Measurements from ENCODE around the gene MS4A10.
A peak's percentile ranks its signal among the peaks of the same experiment; 100 is the strongest.

The MS4A10 gene

GRCh38 chr11:60765355-60765754 is 19.8 kb upstream of the MS4A10 start:
- DNase-seq (ENCODE audit: low spot score) = no peak

DNA sequence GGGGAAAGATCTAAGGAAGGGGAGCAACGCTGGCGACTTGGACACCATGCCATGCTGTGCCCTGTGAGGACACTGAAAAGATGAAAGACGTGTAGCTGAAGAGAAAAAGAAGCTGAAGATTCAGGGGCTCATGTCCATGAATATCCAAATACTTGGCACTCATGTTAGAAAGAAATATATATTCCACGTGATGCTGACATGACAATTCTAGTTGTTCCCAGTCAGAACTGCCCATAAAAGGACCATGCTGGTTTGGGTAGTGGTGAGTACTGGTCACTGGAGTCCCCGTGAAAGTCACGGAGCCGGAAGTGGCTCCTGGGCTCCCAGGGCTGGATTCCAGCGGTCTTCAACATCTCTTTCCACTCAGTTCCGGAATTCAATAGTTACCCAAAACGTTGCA is 18.6 kb upstream of the MS4A10 start:
- no peak for DNase-seq (ENCODE audit: low spot score)

- no peak for DNase-seq (ENCODE audit: low spot score)
Observed at GRCh38 chr11:60767388-60767811, 17.7 kb upstream of the MS4A10 start.

GRCh38 chr11:60768202-60768601 is 16.9 kb upstream of the MS4A10 start:
- no peak for DNase-seq (ENCODE audit: low spot score)

- no peak for DNase-seq (ENCODE audit: low spot score)
Observed at GRCh38 chr11:60769273-60769672, 15.9 kb upstream of the MS4A10 start.

- DNase-seq (ENCODE audit: low spot score) = no peak
Observed at GRCh38 chr11:60769811-60770210, 15.3 kb upstream of the MS4A10 start.

DNA sequence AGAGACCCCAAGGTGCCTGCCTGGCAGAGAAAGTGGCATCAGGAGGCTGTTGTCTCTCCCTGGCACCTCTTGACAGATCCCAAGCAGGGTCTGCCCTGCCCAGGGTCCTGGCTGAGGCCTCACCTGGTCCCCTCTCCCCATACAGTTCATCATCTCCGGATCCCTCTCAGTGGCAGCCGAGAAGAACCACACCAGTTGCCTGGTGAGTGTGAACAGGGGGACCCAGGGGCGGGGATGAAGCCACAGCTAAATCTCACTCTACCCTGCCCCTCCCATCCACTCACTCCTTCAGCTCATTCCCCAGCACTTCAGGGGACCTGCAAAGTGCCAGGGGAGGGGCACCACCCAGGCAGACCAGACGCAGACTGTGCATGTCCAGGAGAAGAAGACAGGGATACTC is 14.0 kb upstream of the MS4A10 start:
- DNase-seq (ENCODE audit: low spot score) = no peak

GRCh38 chr11:60771879-60772525 is 13.1 kb upstream of the MS4A10 start:
- DNase-seq (ENCODE audit: low spot score) = no peak

DNA sequence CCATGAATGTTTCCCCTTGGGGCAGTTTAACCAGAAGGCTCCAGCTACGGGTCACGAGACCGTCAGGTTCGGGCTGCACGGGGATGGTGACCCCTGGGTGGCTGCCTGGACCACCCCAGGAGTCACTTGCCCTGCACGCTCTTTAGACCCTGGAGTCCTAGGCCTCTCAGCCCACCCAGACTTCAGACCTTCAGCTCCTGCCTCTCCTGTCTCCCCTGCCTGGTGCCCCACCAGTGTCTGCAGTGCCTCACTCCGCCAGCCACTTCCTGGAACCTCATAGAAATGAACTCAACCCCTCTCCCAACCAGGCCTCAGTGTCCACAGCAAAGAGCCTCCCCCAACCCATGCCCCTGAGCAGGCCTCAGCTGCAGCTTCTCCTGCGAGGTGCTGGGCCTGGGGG is 12.5 kb upstream of the MS4A10 start:
- DNase-seq (ENCODE audit: low spot score) = no peak

DNA sequence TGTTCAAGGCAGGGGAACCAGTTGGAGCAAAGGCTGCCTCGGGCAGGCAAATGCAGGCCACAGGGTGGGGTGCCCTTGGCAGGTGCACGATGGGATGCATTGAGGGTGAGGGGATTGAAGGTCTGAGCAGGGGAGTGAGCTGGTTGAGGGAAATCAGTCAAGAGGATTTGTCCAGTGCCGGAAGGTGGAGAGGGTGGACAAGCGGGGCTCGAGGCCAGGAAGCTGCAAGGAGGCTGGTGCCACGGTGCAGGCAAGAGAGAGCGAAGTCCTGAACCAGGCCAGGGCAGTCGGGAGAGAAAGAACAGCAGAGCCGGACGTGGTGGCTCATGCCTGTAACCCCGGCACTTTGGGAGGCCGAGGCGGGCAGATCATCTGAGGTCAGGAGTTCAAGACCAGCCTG is 10.4 kb upstream of the MS4A10 start:
- no peak for DNase-seq (ENCODE audit: low spot score)

- DNase-seq (ENCODE audit: low spot score) = peak; percentile 87
Observed at GRCh38 chr11:60775420-60775961, 9.6 kb upstream of the MS4A10 start.

DNA sequence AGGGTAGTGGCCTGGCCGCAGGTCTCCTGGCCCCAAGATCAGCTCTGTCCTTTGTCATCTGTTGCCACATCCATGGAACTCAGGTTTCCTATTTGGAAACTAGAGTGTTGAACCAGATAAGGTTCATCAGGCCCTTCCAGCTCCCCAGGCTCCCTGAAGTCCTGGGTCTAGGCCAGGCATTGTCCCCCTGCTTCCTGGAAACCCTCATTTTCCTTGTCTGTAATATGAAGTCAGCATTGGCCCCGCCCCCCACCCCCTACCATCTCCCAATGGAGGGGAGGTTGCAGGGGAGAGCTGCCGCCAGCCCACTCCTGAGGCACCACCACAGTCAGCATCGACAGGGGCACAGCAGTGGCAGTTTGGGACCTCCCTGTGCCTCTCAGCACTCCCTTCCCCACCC is 9.0 kb upstream of the MS4A10 start:
- DNase-seq (ENCODE audit: low spot score) = no peak

GRCh38 chr11:60777106-60777505 is 8.0 kb upstream of the MS4A10 start:
- DNase-seq (ENCODE audit: low spot score) = no peak

DNA sequence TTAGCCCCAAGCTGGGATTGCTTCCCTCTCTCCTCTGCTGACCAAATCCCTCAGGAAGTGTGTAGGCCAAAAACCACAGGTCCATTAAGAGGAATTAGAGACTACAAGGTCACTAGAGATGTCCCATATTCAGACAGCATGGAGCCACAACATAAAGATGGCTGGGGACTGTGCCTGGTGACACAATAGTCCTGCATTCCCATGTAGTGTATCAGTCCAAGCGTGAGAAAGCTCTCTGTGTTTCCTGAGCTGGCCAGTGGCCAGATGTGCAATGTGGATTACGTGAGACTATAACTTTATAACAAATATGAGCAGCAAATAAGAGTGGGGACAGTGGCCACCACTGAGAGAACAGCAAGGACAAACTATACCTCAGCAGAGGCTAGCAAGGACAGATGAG is 7.6 kb upstream of the MS4A10 start:
- DNase-seq (ENCODE audit: low spot score) = no peak

DNA sequence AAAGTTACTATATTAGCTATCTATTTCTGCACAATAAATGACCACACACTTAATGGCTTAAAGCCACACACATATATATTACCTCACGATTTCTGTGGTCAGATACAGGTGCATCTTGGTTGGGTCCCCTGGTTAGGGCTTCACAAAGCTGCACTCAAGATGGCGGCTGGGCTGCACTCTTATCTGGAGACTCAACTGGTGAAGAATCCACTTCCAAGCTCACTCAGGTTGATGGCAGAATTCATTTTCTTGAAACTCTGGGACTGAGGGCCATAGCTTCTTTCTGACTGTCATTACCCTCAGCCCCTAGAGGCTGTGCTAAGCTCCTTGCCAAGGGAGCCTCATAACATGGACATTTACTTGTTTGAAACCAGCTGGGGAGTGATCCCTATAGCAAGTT is 5.1 kb upstream of the MS4A10 start:
- no peak for DNase-seq (ENCODE audit: low spot score)

GRCh38 chr11:60780774-60781173 is 4.4 kb upstream of the MS4A10 start:
- DNase-seq (ENCODE audit: low spot score) = no peak

DNA sequence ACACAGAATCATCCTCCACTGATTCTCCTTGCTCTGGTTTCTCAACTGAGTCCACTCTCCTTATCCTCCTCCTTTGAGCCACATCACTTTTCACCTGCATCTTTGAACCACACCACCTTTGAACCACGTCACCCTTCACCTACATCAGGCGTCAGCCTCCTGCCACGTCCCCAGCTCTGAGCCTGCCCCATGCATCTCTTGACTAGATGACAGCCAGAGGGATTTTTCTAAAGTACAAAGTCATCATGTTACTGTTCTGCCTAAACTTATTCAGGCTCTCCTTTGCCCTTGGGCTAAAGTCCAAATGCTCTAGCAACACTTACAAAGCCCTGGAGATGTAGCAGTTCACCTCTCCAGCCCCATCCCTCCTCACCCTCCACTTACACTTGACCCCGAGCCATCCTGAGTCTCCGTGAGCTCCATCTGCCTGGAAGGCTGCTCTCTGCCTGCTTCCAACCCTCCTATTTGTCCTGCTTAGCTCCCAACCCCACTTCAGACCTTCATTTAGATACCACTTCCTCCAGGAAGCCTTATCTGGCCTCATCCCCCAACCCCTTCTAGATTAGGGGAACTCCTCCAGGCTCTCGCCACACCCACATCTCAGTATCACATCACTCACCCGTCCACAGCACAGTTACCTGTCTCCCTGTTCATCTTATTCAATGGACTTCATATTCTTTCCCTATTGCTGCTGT is 3.7 kb upstream of the MS4A10 start:
- no peak for DNase-seq (ENCODE audit: low spot score)

DNA sequence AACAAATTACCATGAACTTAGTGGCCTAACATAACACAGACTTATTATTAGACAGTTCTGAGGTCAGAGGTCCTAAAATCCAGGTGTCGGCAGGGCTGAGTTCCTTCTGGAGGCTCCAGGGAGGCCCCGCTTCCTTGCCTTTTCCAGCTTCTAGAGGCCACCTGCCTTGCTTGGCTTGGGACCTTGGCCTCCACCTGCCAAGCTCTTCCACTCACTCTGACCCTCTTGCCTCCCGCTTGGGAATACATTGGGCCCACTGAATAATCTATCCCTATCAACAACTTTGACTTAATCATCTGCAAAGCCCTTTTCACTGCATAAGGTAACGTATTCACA is 3.2 kb upstream of the MS4A10 start:
- no peak for DNase-seq (ENCODE audit: low spot score)

DNA sequence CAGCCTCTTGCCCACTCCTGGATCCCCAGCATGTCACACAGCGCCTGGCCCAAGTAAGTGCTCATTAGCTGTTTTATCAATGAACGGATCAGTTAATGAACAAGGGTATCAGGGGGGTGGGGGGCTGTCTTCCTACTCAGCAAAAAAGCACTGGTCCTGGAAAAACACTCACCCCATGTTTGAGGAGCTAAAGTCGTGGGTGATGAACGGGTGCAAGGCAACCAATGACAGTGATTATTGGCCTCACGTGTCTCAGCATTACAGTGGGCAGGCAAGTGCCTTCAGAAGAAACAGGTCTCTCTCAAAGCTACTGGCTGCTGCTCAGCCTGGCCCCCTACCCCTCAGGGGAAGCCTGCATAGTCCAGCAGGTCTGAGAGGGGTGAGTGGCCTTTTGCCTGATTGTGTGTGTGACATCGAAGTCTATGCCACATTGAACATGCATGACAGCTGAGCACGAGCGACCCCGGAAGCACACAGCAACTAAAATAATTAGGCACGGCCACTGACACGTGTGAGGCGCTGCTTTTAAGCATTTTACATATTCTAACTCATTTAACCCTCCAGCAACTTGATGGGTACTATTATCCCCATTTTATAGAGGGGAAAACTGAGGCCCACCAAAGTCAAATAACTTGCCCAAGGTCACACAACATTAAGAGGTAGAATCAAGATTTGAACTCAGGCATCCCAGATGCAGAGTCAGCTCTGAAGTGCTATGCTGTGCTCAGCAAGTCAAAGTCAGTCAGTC is 2.6 kb upstream of the MS4A10 start:
- no peak for DNase-seq (ENCODE audit: low spot score)

DNA sequence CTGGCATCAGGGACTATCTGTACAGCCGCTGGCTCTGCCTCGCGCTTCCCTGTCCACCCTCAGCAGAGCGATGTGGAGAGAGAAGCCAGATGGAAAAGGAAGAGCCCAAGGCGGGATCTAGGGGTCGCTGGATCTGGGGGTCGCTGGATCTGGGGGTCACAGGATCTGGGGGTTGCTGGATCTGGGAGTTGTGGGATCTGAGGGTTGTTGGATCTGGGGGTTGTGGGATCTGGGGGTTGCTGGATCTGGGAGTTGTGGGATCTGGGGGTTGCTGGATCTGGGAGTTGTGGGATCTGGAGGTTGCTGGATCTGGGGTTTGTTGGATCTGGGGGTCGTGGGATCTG is 2.0 kb upstream of the MS4A10 start:
- DNase-seq (ENCODE audit: low spot score) = no peak

GRCh38 chr11:60783911-60784310 is 1.2 kb upstream of the MS4A10 start:
- no peak for DNase-seq (ENCODE audit: low spot score)

GRCh38 chr11:60785806-60786361 is 751 bp downstream of the MS4A10 start:
- DNase-seq (ENCODE audit: low spot score) = no peak
